Tongue (tissue), 2 donors: ENCODE data around the gene OR1L1. TPM values are rescaled to one million over a fixed set of nuclear protein-coding genes. Genes with fewer than 3 reads are reported as not detected.

Experiments used
- DNase-seq: peaks from one replicate; pipeline ENCODE4 v3.0.0-alpha.2; 2015
- total RNA-seq: library from RNA; depleted of rRNA; stranded (reverse); fragments of >200 nt; gene quantifications from one replicate; pipeline ENCODE4 v1.2.3, GENCODE V29; 2014

Gene OR1L1
- total RNA-seq = not detected

GRCh38 chr9:122661416-122661815, at the start of gene OR1L1:
Gene OR1L1 (plus strand): TSS chr9:122661716. CDS start chr9:122661716, 0 bp downstream.
- DNase-seq = no peak

GRCh38 chr9:122614362-122614761, 47.2 kb upstream of the OR1L1 start, which contains the start of gene OR1Q1:
Gene OR1Q1 (plus strand): TSS chr9:122614738. CDS start chr9:122614738, 0 bp downstream.
- no peak for DNase-seq

- DNase-seq = no peak
Observed at GRCh38 chr9:122619996-122620395, 41.5 kb upstream of the OR1L1 start.

DNA sequence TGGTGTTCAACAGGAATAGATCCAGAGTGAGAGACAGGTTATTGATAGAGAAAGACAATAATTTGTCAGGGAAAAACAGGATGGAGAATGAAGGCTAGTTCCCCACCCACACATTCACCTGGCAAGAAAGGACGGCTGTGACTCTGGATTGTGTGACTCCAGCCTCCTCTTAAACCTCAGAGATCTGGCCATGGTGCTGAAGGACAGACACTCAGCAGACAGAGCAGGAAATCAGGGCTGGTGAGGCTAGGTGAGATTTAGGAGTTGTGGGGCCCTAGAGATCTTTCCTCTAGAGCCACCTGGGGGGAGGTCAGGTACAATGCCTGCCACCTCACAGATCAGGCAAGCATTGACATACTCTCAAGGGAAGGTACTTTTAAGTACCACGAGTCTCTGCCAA, 19.3 kb upstream of the OR1L1 start:
- DNase-seq = no peak

- no peak for DNase-seq
Observed at GRCh38 chr9:122656378-122656777, 5.1 kb upstream of the OR1L1 start.

- no peak for DNase-seq
Observed at GRCh38 chr9:122657527-122657926, 4.0 kb upstream of the OR1L1 start, which contains the start of gene OR1B1. Gene OR1B1 (minus strand): TSS chr9:122657627.

GRCh38 chr9:122672481-122672880, 11.0 kb downstream of the OR1L1 start:
- no peak for DNase-seq

GRCh38 chr9:122684851-122685250, 23.3 kb downstream of the OR1L1 start:
- DNase-seq = no peak

- DNase-seq = no peak
Observed at GRCh38 chr9:122695696-122696095, 34.2 kb downstream of the OR1L1 start.

Other genes with a start within 250 kb of the OR1L1 start
- gene OR1J1, start 183.8 kb upstream of the OR1L1 start, total RNA-seq = not detected
- gene OR1J2, start 150.9 kb upstream of the OR1L1 start, total RNA-seq = not detected
- gene OR1J4, start 142.6 kb upstream of the OR1L1 start, total RNA-seq = not detected
- gene OR1N1, start 134.4 kb upstream of the OR1L1 start, total RNA-seq = not detected
- gene OR1N2, start 108.6 kb upstream of the OR1L1 start, total RNA-seq = not detected
- gene OR1L8, start 78.3 kb upstream of the OR1L1 start, total RNA-seq = not detected
- not detected for gene OR1Q1, start 47.0 kb upstream of the OR1L1 start, total RNA-seq
- not detected for gene OR1B1, start 4.1 kb upstream of the OR1L1 start, total RNA-seq
- gene OR1L3, start 13.4 kb downstream of the OR1L1 start, total RNA-seq = not detected
- not detected for gene OR1L4, start 62.3 kb downstream of the OR1L1 start, total RNA-seq
- not detected for gene OR1L6, start 80.6 kb downstream of the OR1L1 start, total RNA-seq
- not detected for gene OR5C1, start 127.2 kb downstream of the OR1L1 start, total RNA-seq
- not detected for gene OR1K1, start 138.4 kb downstream of the OR1L1 start, total RNA-seq
- gene PDCL, start 166.9 kb downstream of the OR1L1 start, total RNA-seq = 28.8 TPM
- gene RC3H2, start 243.6 kb downstream of the OR1L1 start, total RNA-seq = 55.4 TPM